Hepatocyte (in vitro differentiated cells): ENCODE measurements around the gene MYO1E. TPM values are rescaled to one million over a fixed set of nuclear protein-coding genes. Genes with fewer than 3 reads are reported as not detected.

Source experiments
- DNase-seq: peaks from one replicate; pipeline ENCODE4 v3.0.0-alpha.2; 2016; ENCODE audit warnings: low spot score
- H2AFZ ChIP-seq: fragments of 200-600 bp; sonication (generic); 2 replicates; pipeline ENCODE4 v1.6.0; 2016; ENCODE audit warnings: antibody characterized with exemption, mild to moderate bottlenecking
- H3K27ac ChIP-seq: fragments of 200-600 bp; sonication (generic); 2 replicates; pipeline ENCODE4 v1.5.1; 2016; ENCODE audit warnings: mild to moderate bottlenecking
- H3K27me3 ChIP-seq: fragments of 200-600 bp; sonication (generic); 2 replicates; pipeline ENCODE4 v1.6.1; 2016
- H3K36me3 ChIP-seq: fragments of 200-600 bp; sonication (generic); replicated peaks from 2 replicates; pipeline ENCODE4 v1.5.1; 2016; ENCODE audit warnings: low read depth; ENCODE audit not compliant: insufficient read depth
- H3K4me1 ChIP-seq: fragments of 200-600 bp; sonication (generic); 2 replicates; pipeline ENCODE4 v1.5.1; 2016; ENCODE audit warnings: mild to moderate bottlenecking, moderate library complexity; ENCODE audit not compliant: insufficient read depth
- H3K4me2 ChIP-seq: fragments of 200-600 bp; sonication (generic); 2 replicates; pipeline ENCODE4 v1.6.0; 2016
- H3K4me3 ChIP-seq: fragments of 200-600 bp; sonication (generic); 2 replicates; pipeline ENCODE4 v1.5.1; 2016; ENCODE audit warnings: mild to moderate bottlenecking
- H3K79me2 ChIP-seq: fragments of 200-600 bp; sonication (generic); 2 replicates; pipeline ENCODE4 v1.6.0; 2017; ENCODE audit warnings: mild to moderate bottlenecking
- H3K9me2 ChIP-seq: fragments of 200-600 bp; sonication (generic); replicated peaks from 2 replicates; pipeline ENCODE4 v1.6.0; 2017; ENCODE audit warnings: mild to moderate bottlenecking; ENCODE audit not compliant: insufficient read depth
- H3K9me3 ChIP-seq: fragments of 200-600 bp; sonication (generic); 2 replicates; pipeline ENCODE4 v1.5.1; 2016; ENCODE audit warnings: low read depth, mild to moderate bottlenecking
- H4K20me1 ChIP-seq: fragments of 200-600 bp; sonication (generic); 2 replicates; pipeline ENCODE4 v1.6.0; 2016; ENCODE audit warnings: mild to moderate bottlenecking; ENCODE audit not compliant: insufficient read depth, poor library complexity, severe bottlenecking
- CTCF ChIP-seq: fragments of 200-600 bp; sonication (generic); IDR thresholded peaks from 2 replicates; pipeline ENCODE4 v1.5.1; 2016; ENCODE audit warnings: antibody characterized with exemption, mild to moderate bottlenecking; ENCODE audit not compliant: poor library complexity
- EZH2 ChIP-seq: fragments of 200-600 bp; sonication (generic); IDR thresholded peaks from 2 replicates; pipeline ENCODE4 v1.6.1; 2016; ENCODE audit warnings: antibody characterized with exemption, mild to moderate bottlenecking, borderline replicate concordance
- EZH2phosphoT487 ChIP-seq: fragments of 200-600 bp; sonication (generic); IDR thresholded peaks from one replicate; pipeline ENCODE4 v1.6.1; 2018; ENCODE audit warnings: antibody characterized with exemption, mild to moderate bottlenecking, low read depth, moderate library complexity; ENCODE audit not compliant: unreplicated experiment, severe bottlenecking
- WGBS: methylation state at CpG from one replicate; pipeline ENCODE4 v1.1.6; 2016; ENCODE audit warnings: low lambda C conversion rate; ENCODE audit errors: missing lambda C conversion rate; 5-methylcytosine and 5-hydroxymethylcytosine counted together
- polyA plus RNA-seq: library from polyadenylated mRNA; unstranded; fragments of >200 nt; fragmentation: Nextera tagmentation; extraction: Ambion mirVana; gene quantifications from 2 replicates; pipeline ENCODE4 v1.2.1, GENCODE V29; 2016
- total RNA-seq: library from RNA; depleted of rRNA; stranded (reverse); fragments of >200 nt; gene quantifications from 2 replicates; pipeline ENCODE4 v1.2.3, GENCODE V29; 2014

The MYO1E gene
- total and polyA plus RNA-seq, 2 experiments from 2014 or later: 107 to 111 TPM

DNA sequence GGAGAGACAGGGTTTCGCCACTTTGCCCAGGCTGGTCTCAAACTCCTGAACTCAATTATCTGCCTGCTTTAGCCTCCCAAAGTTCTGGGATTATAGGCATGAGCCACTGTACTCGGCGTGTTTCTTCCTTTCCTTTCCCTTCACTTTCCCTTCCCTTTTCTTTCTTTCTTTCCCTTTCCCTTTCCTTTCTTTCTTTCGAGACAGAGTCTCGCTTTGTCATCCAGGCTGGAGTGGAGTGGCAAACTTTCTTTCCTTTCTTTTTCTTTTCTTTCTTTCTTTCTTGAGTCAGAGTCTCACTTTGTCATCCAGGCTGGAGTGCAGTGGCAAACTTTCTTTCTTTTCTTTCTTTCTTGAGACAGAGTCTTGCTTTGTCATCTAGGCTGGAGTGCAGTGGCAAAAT, 183.4 kb downstream of the MYO1E start:
- no peak overlapping the region for H3K27ac ChIP-seq
- WGBS: 96% methylated on average over 5 of the region's 5 CpGs
- peaks cover 9% of the 10 kb centered on the region for H3K36me3 ChIP-seq

DNA sequence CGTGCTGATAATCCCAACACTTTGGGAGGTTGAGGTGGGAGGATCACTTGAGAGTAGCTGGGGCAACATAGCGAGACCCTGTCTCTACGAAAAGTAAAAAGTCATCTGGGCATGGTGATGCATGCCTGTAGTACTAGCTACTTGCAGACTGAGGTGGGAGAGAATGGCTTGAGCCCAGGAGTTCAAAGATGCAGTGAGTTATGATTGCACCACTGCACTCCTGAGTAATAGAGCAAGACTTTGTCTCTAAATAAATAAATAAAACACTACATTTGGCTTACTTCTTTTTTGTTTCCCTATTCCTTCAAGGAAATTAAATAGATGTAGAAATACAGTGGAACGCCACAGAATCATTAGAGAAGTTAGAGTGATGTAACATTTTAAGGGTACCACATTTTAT, 186.2 kb downstream of the MYO1E start:
- no peak for TF ChIP-seq CTCF
- TF ChIP-seq EZH2phosphoT487: no peak
- TF ChIP-seq EZH2: no peak
- peaks cover 9% of the 10 kb centered on the region for H3K36me3 ChIP-seq
- H3K9me3 ChIP-seq: no peaks in the 10 kb centered on the region
- DNase-seq: no peak
- no peaks in the 10 kb centered on the region for H3K27me3 ChIP-seq
- no peaks in the 10 kb centered on the region for H4K20me1 ChIP-seq
- whole genome bisulfite sequencing: 99% methylated on average over 4 of the region's 4 CpGs
- no peaks in the 10 kb centered on the region for H3K4me1 ChIP-seq
- no peak overlapping the region for H2AFZ ChIP-seq
- no peaks in the 10 kb centered on the region for H3K79me2 ChIP-seq
- H3K4me3 ChIP-seq: no peak overlapping the region
- no peak overlapping the region for H3K27ac ChIP-seq
- H3K4me2 ChIP-seq: no peak overlapping the region
- no peaks in the 10 kb centered on the region for H3K9me2 ChIP-seq

More for the DNA sequence above, 183.4 kb downstream of the MYO1E start:
- no peak for DNase-seq
- no peak overlapping the region for H3K4me3 ChIP-seq
- no peaks in the 10 kb centered on the region for H3K9me3 ChIP-seq
- H3K79me2 ChIP-seq: no peaks in the 10 kb centered on the region
- TF ChIP-seq CTCF (no peak), EZH2phosphoT487 (no peak), EZH2 (no peak)
- no peaks in the 10 kb centered on the region for H3K4me1 ChIP-seq
- no peaks in the 10 kb centered on the region for H3K9me2 ChIP-seq
- H3K27me3 ChIP-seq: no peaks in the 10 kb centered on the region
- no peak overlapping the region for H3K4me2 ChIP-seq
- no peaks in the 10 kb centered on the region for H4K20me1 ChIP-seq
- no peak overlapping the region for H2AFZ ChIP-seq

GRCh38 chr15:59185725-59186124, 186.9 kb downstream of the MYO1E start:
- Histone ChIP-seq H3K4me1 (no peaks in the 10 kb centered on the region), H3K79me2 (no peaks in the 10 kb centered on the region), H3K9me3 (no peaks in the 10 kb centered on the region), H3K4me2 (no peak overlapping the region), H2AFZ (no peak overlapping the region), H3K9me2 (no peaks in the 10 kb centered on the region), H3K4me3 (no peak overlapping the region), H4K20me1 (no peaks in the 10 kb centered on the region), H3K27me3 (no peaks in the 10 kb centered on the region), H3K36me3 (peaks cover 9% of the 10 kb centered on the region), H3K27ac (no peak overlapping the region)
- 96% methylated on average over 2 of the region's 2 CpGs for WGBS
- DNase-seq: no peak
- no peak for TF ChIP-seq CTCF
- TF ChIP-seq EZH2phosphoT487: no peak
- TF ChIP-seq EZH2: no peak
